Esophagus muscularis mucosa (tissue), 4 donors: ENCODE data around the gene AGPAT1. TPM values are rescaled to one million over a fixed set of nuclear protein-coding genes. Genes with fewer than 3 reads are reported as not detected.

Experiments used
- DNase-seq: peaks from one replicate; pipeline ENCODE4 v3.0.0-alpha.2; 2017; ENCODE audit errors: extremely low spot score
- H3K27ac ChIP-seq, 4 donors: fragments of 200-600 bp; sonication (generic); replicated peaks in 1 of 4; 1 replicate in 3 of 4; 2 replicates in 1 of 4; pipeline ENCODE4 v1.5.1; 2016 to 2019; ENCODE audit warnings: mild to moderate bottlenecking in 1 of 4
- H3K27me3 ChIP-seq, 4 donors: fragments of 200-600 bp; sonication (generic); one replicate each; pipeline versions ENCODE4 v1.5.1 to v1.6.0; 2016 to 2019
- H3K36me3 ChIP-seq, 4 donors: fragments of 200-600 bp; sonication (generic); one replicate each; pipeline ENCODE4 v1.5.1; 2016 to 2019
- H3K4me1 ChIP-seq, 4 donors: fragments of 200-600 bp; sonication (generic); one replicate each; pipeline ENCODE4 v1.5.1; 2016 to 2019
- H3K4me3 ChIP-seq, 4 donors: fragments of 200-600 bp; sonication (generic); 1 replicate in 2 of 4; 2 replicates in 2 of 4; pipeline ENCODE4 v1.5.1; 2016 to 2019; ENCODE audit warnings: mild to moderate bottlenecking in 4 of 4, moderate library complexity in 1 of 4
- H3K9me3 ChIP-seq, 4 donors: fragments of 200-600 bp; sonication (generic); 1 replicate in 3 of 4; 2 replicates in 1 of 4; pipeline ENCODE4 v1.5.1; 2016 to 2019
- EP300 ChIP-seq: sonication (generic); formaldehyde crosslinking; IDR thresholded peaks from one replicate; pipeline ENCODE4 v1.6.1; 2017; ENCODE audit warnings: antibody characterized with exemption
- POLR2A ChIP-seq: fragments of 450-650 bp; IDR thresholded peaks from one replicate; pipeline ENCODE4 v1.6.1; 2017; ENCODE audit warnings: antibody characterized with exemption, moderate library complexity, mild to moderate bottlenecking, low read depth
- POLR2AphosphoS5 ChIP-seq, 2 donors: sonication (generic); formaldehyde crosslinking; IDR thresholded peaks; one replicate each; pipeline ENCODE4 v1.6.1; 2017; ENCODE audit warnings: antibody characterized with exemption in 2 of 2
- whole genome bisulfite sequencing: methylation state at CpG from one replicate; pipeline ENCODE4 v1.1.5; 2018; 5-methylcytosine and 5-hydroxymethylcytosine counted together
- intact Hi-C: fragments of 100-400 bp; cut with DNase I; formaldehyde crosslinking; loops from one replicate; pipeline ENCODE4 v1.15.1; 2023
- total RNA-seq, 4 donors: library from RNA; depleted of rRNA; stranded (reverse); fragments of >200 nt; gene quantifications; one replicate each; pipeline versions ENCODE4 v1.1.0 to v1.2.1, GENCODE V29; 2016
- TF ChIP-seq, protein P1 (sequence below), 3 experiments: fragments of 200-600 bp in 2 of 3; fragments of 450-650 bp in 1 of 3; sonication (generic) in 2 of 3; IDR thresholded peaks; one replicate each; pipeline ENCODE4 v1.5.1; 2017 to 2019; ENCODE audit warnings: antibody characterized with exemption in 3 of 3, mild to moderate bottlenecking in 2 of 3, moderate library complexity in 1 of 3

Gene AGPAT1
- total RNA-seq, 4 donors from 2014 or later = 52.7 to 76.7 (median 68.9) TPM

DNA sequence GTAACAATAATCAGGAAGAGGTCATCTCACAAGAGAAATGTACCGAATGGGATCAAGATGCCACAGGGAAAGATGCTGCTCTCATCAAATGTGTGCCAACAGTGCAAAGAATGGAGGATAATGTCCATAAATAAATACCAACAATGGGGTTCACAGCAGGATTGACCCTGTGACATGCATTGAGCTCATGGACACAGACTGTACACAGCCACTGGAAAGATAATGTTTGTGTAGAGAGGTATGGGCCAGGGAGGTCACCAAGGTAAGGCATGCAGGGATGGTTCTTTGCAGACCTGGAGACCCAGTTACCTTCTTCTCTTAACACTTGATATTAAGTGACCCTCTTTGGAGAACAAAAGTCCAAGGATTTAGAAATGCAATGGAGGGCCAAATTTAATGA is 1.5 kb downstream of the AGPAT1 start:
- H3K4me3 ChIP-seq = peak overlapping the region in 1 of 4 donors; percentile 75
- no peaks in the 10 kb centered on the region for H3K9me3 ChIP-seq
- peaks cover 30 to 55% (median 53%) of the 10 kb centered on the region in 4 donors for H3K4me1 ChIP-seq
- intact Hi-C loops = no loop called here
- WGBS = 90% methylated on average over 1 of the region's 1 CpG
- H3K27ac ChIP-seq = peak overlapping the region in 2 of 4 donors; percentile 52 to 66
- H3K27me3 ChIP-seq = no peaks in the 10 kb centered on the region
- TF ChIP-seq POLR2AphosphoS5 (IDR thresholded peaks at IDR 0.05) = no peak
- H3K36me3 ChIP-seq = peaks cover 8 to 21% (median 19%) of the 10 kb centered on the region in 4 donors
- DNase-seq = no peak

DNA sequence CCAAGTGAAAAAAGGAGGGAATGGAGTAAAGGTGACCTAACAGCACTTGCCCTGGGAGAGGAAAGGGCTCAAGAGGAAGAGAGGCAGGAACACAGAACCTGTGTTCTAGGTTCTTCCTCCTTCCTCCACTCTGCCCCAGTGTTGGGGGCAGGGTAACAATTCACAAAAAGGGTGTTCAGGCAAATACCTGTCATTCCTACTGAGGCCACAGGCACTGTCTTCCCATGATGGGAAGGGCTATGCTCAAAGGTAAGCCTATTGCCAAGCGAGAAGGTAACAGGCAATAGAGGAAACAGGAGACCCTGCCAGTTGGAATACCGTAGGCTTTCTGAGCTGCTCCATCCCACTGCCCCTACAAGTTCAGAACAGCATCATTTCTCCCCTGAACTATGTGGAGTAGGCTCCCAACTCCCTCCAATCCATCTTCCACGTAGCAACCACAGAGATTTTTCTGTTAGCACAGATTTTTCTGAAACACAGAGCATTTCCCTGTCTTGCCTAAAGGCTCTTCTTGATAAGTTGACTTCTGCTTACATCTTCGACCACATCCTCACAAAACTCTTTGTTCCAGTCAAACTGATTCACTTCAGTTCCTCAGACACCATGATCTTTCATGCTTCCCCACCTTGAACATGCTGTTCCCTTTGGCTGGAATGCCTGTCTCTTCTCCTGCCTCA is 2.7 kb downstream of the AGPAT1 start:
- intact Hi-C loops = no loop called here
- DNase-seq = no peak
- no peaks in the 10 kb centered on the region for H3K9me3 ChIP-seq
- TF ChIP-seq EP300 (no peak), POLR2AphosphoS5 (IDR thresholded peaks at IDR 0.05) (peak in 1 of 2 donors; percentile 32), POLR2A (no peak)
- TF ChIP-seq, protein P1, sequence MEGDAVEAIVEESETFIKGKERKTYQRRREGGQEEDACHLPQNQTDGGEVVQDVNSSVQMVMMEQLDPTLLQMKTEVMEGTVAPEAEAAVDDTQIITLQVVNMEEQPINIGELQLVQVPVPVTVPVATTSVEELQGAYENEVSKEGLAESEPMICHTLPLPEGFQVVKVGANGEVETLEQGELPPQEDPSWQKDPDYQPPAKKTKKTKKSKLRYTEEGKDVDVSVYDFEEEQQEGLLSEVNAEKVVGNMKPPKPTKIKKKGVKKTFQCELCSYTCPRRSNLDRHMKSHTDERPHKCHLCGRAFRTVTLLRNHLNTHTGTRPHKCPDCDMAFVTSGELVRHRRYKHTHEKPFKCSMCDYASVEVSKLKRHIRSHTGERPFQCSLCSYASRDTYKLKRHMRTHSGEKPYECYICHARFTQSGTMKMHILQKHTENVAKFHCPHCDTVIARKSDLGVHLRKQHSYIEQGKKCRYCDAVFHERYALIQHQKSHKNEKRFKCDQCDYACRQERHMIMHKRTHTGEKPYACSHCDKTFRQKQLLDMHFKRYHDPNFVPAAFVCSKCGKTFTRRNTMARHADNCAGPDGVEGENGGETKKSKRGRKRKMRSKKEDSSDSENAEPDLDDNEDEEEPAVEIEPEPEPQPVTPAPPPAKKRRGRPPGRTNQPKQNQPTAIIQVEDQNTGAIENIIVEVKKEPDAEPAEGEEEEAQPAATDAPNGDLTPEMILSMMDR (IDR thresholded peaks at IDR 0.05) = no peak
- peaks cover 11 to 33% (median 30%) of the 10 kb centered on the region in 4 donors for H3K36me3 ChIP-seq
- no peaks in the 10 kb centered on the region for H3K27me3 ChIP-seq
- H3K27ac ChIP-seq = peak overlapping the region in 3 of 4 donors; percentile 52 to 66 (median 62)
- no peak overlapping the region for H3K4me3 ChIP-seq
- peaks cover 24 to 53% (median 48%) of the 10 kb centered on the region in 4 donors for H3K4me1 ChIP-seq
- 69% methylated on average over 4 of the region's 4 CpGs for WGBS

DNA sequence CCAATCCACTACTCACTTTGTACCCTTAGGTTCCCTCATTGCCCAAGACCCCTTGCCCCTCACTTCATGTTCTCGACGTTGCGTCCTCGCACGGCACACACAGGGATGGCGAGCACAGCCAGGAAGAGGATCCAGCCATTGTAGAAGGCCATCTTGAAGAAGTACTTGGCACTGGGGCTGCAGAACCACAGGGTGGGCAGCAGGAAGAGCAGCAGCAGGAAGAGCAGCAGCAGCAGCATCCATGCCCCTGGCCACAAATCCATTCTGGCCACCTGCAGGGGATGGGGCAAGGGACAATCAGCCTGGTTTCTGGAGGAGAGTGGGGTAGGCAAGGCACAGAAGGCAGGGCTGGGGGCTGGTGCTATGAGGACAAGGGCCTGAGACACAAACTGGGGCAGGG is 4.7 kb downstream of the AGPAT1 start:
- H3K27me3 ChIP-seq = no peaks in the 10 kb centered on the region
- intact Hi-C loops = no loop called here
- H3K4me1 ChIP-seq = peaks cover 13 to 46% (median 42%) of the 10 kb centered on the region in 4 donors
- TF ChIP-seq POLR2AphosphoS5 (IDR thresholded peaks at IDR 0.05) (no peak), EP300 (no peak), POLR2A (no peak)
- TF ChIP-seq, protein P1 (IDR thresholded peaks at IDR 0.05) = no peak
- WGBS = 93% methylated on average over 6 of the region's 6 CpGs
- no peak overlapping the region for H3K27ac ChIP-seq
- DNase-seq = no peak
- peaks cover 13 to 53% (median 49%) of the 10 kb centered on the region in 4 donors for H3K36me3 ChIP-seq
- H3K9me3 ChIP-seq = no peaks in the 10 kb centered on the region
- H3K4me3 ChIP-seq = no peak overlapping the region

DNA sequence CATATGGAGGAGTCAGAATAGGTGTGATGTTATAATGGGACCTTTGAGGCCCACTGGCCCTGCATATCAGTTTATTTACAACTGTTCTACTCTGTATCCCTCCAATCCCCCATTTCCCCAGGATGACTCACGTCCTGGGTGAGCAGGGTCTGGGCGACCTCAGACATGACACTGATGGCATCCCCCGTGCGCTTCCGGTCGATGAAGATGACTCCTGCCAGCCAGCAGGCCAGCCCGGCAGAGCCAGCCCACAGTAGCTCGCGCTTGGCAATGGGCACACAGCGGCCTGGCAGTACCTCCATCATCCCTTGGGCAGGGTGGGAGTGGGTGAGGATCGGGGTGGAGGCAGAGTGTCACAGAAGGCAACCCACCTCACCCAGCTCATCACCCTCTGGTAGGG is 5.6 kb downstream of the AGPAT1 start:
- Histone ChIP-seq H3K27ac (no peak overlapping the region), H3K9me3 (no peaks in the 10 kb centered on the region), H3K4me3 (no peak overlapping the region), H3K36me3 (peaks cover 13 to 62% (median 58%) of the 10 kb centered on the region in 4 donors), H3K27me3 (no peaks in the 10 kb centered on the region), H3K4me1 (peaks cover 9 to 41% (median 37%) of the 10 kb centered on the region in 4 donors)
- no peak for TF ChIP-seq POLR2A
- TF ChIP-seq EP300 = no peak
- TF ChIP-seq, protein P1 (IDR thresholded peaks at IDR 0.05) = no peak
- no peak for TF ChIP-seq POLR2AphosphoS5 (IDR thresholded peaks at IDR 0.05)
- WGBS = 86% methylated on average over 4 of the region's 11 CpGs
- DNase-seq = no peak
- intact Hi-C loops = no loop called here

DNA sequence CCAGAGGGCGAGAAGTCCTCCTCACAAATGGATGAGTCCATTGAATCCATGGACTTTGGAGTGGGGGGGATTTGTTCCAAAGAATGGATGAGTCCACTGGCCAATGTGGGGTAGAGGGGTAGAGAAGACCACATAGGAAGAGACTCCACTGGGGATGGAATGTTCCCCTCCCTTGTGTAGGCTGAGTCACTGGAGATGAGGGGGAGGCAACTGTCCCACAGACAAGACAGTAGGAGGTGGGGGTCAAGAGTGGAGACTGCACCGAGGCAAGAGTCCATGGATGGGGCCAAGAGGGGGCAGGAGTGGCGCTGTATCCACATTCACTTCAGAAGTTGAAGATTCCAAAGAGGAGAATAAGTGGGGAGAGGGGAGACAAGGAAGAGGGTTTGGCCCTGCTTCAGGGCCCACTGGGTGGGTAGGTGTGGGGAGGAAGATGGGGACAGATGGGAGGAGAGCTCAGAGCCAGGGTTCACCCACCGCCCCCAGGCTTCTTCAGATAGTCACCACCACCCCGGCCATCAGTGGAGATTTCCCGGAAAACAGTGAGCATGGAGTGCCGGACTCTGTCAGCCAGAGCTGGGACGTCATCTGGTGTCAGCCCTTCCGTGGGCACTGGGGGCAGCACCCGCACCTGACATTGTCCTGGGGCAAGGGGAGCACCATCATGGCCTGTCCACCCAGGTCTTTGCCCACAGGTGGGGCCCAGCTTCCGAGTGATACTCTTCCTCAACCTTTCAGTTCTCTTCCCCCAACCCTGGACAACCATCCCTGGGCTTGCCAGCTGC is 6.9 kb downstream of the AGPAT1 start:
- H3K4me3 ChIP-seq = no peak overlapping the region
- no peak for DNase-seq
- no peaks in the 10 kb centered on the region for H3K9me3 ChIP-seq
- 78% methylated on average over 9 of the region's 11 CpGs for WGBS
- no peaks in the 10 kb centered on the region for H3K27me3 ChIP-seq
- H3K4me1 ChIP-seq = peaks cover 0 to 30% (median 24%) of the 10 kb centered on the region in 4 donors
- intact Hi-C loops = no loop called here
- TF ChIP-seq POLR2AphosphoS5 (IDR thresholded peaks at IDR 0.05) (no peak), EP300 (no peak), POLR2A (no peak)
- TF ChIP-seq, protein P1 (IDR thresholded peaks at IDR 0.05) = no peak
- H3K36me3 ChIP-seq = peaks cover 13 to 74% (median 65%) of the 10 kb centered on the region in 4 donors
- H3K27ac ChIP-seq = peak overlapping the region in 3 of 4 donors; percentile 13 to 50 (median 37)
